Measurements from ENCODE around the gene NDUFV3.
A peak's percentile ranks its signal among the peaks of the same experiment; 100 is the strongest.

The NDUFV3 gene

DNA sequence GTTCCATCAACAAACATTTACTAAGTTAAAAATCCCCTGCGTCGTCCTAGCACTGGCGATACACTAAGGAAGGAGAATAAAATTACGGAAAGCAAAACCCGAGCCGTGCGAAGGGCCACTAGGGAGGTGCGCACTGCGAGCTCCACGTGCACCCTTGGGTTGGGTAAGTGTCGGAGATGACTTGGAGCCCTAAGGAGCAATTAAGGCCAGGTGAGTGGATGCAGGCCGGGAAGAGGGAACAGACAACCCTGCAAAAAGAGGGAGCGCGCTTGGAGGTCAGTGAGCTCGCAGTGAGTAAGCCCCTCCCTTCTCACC lies 14.5 kb upstream of the NDUFV3 start:
- DNase-seq (ENCODE audit: low read depth), result no peak
- peak overlapping the region; percentile 79 for H3K4me3 ChIP-seq (ENCODE audit: low read depth, low read length)
- TF ChIP-seq, protein P1, sequence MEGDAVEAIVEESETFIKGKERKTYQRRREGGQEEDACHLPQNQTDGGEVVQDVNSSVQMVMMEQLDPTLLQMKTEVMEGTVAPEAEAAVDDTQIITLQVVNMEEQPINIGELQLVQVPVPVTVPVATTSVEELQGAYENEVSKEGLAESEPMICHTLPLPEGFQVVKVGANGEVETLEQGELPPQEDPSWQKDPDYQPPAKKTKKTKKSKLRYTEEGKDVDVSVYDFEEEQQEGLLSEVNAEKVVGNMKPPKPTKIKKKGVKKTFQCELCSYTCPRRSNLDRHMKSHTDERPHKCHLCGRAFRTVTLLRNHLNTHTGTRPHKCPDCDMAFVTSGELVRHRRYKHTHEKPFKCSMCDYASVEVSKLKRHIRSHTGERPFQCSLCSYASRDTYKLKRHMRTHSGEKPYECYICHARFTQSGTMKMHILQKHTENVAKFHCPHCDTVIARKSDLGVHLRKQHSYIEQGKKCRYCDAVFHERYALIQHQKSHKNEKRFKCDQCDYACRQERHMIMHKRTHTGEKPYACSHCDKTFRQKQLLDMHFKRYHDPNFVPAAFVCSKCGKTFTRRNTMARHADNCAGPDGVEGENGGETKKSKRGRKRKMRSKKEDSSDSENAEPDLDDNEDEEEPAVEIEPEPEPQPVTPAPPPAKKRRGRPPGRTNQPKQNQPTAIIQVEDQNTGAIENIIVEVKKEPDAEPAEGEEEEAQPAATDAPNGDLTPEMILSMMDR (IDR thresholded peaks at IDR 0.05; ENCODE audit: low read depth, low read length, missing control alignments), result no peak

DNA sequence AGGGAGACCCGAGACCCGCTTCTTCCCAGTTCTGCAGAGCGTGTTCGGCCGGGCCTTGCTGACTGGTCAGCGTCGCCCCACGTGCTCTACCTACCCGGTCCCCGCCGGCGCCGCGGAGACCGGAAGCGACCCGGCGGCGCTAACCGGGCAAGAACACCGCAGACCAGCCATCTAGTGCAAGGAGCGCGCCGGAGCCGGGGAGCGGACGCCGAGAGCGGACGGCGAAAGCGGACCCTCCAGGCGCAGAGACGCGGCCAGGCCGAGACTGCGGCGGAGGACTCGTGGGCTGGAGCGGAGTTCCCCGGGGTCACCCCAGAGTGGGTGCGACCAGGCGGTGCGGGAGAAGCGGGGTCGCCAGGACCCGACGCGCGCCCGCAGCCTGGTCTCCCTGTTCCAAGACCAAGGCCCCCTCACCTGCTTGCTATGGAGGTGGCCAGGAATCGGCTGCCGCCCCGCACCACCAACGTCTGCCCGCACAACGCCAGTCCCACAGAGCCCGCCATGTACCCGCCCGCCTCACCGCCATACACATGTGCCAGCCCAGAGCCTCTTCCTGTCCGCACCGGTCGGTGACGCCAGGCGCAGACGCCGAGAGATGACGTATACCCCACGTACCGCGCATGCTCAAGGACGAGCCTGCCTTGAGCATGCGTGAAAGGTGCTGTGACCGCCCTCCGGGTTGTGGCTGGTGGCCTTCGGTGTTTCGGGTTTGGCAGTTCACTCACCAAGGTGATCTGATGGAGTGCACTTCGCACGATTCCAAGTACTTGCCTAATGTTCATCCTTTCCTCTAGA lies 13.9 kb upstream of the NDUFV3 start, which contains the start of gene WDR4:
Gene WDR4 (minus strand): TSS at position 547 of the 795 bp plus-strand sequence. CDS start 44 bp downstream, at position 503.
- peak within 1 kb of the TSS; percentile 79 for H3K4me3 ChIP-seq (ENCODE audit: low read depth, low read length)
- peak; percentile 93 for DNase-seq (ENCODE audit: low read depth)
- TF ChIP-seq, protein P1 (IDR thresholded peaks at IDR 0.05; ENCODE audit: low read depth, low read length, missing control alignments), result no peak

DNA sequence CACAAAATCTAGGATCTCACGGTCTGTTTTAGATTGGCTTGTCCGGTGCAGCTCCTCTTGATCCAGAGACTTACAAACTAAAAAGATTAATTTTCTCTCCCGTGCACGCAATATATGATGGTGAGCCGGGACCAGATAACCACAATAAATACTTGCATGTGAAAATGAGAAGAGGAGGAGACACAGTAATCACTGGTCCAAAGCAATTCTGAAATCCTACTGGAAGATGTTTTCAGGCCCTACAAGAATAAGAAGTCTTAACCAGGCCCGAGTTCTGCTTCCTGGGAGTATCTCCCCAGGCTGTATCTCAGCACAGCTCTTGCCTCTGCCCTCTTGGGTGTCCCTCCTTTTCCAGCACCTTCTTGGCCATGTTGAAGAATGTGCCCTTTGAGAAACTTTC lies 12.8 kb upstream of the NDUFV3 start:
- no peak for DNase-seq (ENCODE audit: low read depth)
- TF ChIP-seq, protein P1 (IDR thresholded peaks at IDR 0.05; ENCODE audit: low read depth, low read length, missing control alignments), result no peak
- H3K4me3 ChIP-seq (ENCODE audit: low read depth, low read length), result peak overlapping the region; percentile 79

DNA sequence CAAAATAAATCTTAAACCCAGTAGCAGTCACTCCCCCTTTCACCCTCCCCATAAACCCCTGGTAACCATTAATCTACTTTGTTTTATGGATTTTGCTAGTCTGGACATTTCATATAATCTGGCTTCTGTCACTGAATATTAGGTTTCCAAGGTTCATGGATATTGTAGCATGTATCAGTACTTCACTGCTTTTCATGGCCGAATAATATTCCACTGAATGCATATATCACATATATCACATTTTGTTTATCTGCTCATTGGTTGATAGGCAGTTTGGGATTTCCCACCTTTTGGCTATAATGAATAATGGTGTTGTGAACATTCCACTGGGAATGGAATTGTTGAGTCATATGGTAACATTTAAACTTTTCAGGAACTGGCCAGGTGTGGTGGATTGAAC lies 9.2 kb upstream of the NDUFV3 start:
- no peak for DNase-seq (ENCODE audit: low read depth)
- H3K4me3 ChIP-seq (ENCODE audit: low read depth, low read length), result no peak overlapping the region
- TF ChIP-seq, protein P1 (IDR thresholded peaks at IDR 0.05; ENCODE audit: low read depth, low read length, missing control alignments), result no peak

DNA sequence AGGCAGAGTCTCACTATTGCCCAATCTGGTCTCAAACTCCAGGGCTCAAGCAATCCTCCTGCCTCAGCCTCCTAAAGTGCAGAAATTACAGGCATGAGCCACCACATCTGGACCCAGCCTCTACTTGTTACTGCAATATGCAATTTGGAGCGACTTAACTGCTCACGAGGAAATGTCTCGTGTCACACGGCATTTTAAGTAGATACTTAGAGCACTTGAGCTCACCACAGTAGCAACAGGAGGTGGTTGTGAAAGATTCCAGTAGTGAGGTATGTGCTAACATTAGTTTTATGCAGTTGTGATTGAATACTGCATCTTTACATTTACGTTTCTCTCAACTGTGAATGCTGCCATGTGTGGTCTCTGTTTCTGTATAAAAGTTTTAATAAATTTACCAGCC lies 5.8 kb upstream of the NDUFV3 start:
- DNase-seq (ENCODE audit: low read depth), result no peak
- no peak overlapping the region for H3K4me3 ChIP-seq (ENCODE audit: low read depth, low read length)
- TF ChIP-seq, protein P1 (IDR thresholded peaks at IDR 0.05; ENCODE audit: low read depth, low read length, missing control alignments), result no peak

DNA sequence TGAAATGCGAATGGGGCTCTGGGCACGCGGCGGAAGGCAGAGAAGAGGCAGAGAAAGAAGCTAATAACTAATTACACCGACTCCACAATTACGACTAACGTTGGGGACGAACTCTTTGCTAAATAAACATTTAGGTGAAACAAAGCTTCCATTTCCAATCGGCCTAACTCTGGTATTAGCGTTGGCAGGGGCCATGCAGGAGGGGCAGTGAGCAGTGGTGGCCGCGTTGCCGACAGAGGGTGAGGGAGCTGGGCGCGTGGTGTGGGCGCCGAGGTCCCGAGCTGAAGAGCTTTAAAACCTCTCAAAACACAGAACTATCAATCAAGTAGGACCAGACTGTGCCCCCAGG lies 553 bp upstream of the NDUFV3 start:
- TF ChIP-seq, protein P1 (IDR thresholded peaks at IDR 0.05; ENCODE audit: low read depth, low read length, missing control alignments), result no peak
- peak overlapping the region; percentile 83 for H3K4me3 ChIP-seq (ENCODE audit: low read depth, low read length)
- no peak for DNase-seq (ENCODE audit: low read depth)

DNA sequence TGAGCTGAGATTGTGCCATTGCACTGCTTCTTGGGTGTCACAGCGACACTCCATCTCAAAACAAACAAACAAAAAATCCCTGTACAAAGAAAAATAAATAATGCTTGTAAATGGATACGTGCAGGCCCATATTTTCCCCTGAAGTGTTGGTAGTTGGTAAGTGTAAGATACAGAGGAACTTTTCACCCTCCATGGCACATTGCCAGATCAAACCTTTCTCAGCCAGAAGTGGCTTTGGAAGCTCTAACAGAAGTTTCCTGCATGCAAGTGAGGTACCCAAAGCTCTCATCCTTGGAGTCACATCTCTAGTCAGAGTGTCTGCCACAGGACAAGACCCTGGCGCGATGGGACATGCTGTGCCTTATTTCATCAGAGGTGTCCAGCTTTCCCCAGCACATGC lies 7.3 kb downstream of the NDUFV3 start:
- TF ChIP-seq, protein P1 (IDR thresholded peaks at IDR 0.05; ENCODE audit: low read depth, low read length, missing control alignments), result no peak
- no peak for DNase-seq (ENCODE audit: low read depth)

More for the DNA sequence above, 7.3 kb downstream of the NDUFV3 start:
- H3K4me3 ChIP-seq (ENCODE audit: low read depth, low read length), result no peak overlapping the region

All from GM12864 (cell line).